Upper lobe of left lung (tissue), 4 donors: ENCODE data around the gene FZD1.

ENCODE experiments used
- CTCF ChIP-seq, 6 experiments: fragments of 450-650 bp in 4 of 6; fragments of 200-600 bp in 2 of 6; sonication (generic) in 2 of 6; IDR thresholded peaks; one replicate each; pipeline ENCODE4 v1.5.1; 2016 to 2019; ENCODE audit warnings: antibody characterized with exemption in 6 of 6
- EP300 ChIP-seq, 4 donors: sonication (generic); formaldehyde crosslinking; IDR thresholded peaks; one replicate each; pipeline ENCODE4 v1.5.1; 2017; ENCODE audit warnings: antibody characterized with exemption in 4 of 4, control low read depth in 2 of 4
- POLR2A ChIP-seq, 4 donors: fragments of 450-650 bp; IDR thresholded peaks; one replicate each; pipeline ENCODE4 v1.5.1; 2016 to 2017; ENCODE audit warnings: antibody characterized with exemption in 4 of 4, mild to moderate bottlenecking in 2 of 4
- POLR2AphosphoS5 ChIP-seq, 2 donors: sonication (generic); formaldehyde crosslinking; IDR thresholded peaks; one replicate each; pipeline ENCODE4 v1.5.1; 2017; ENCODE audit warnings: antibody characterized with exemption in 2 of 2

GRCh38 chr7:91235211-91235832, 28.9 kb upstream of the FZD1 start:
- TF ChIP-seq CTCF (IDR thresholded peaks at IDR 0.05) (no peak), EP300 (IDR thresholded peaks at IDR 0.05) (no peak), POLR2A (IDR thresholded peaks at IDR 0.05) (no peak), POLR2AphosphoS5 (IDR thresholded peaks at IDR 0.05) (no peak)
